Mesothelial cell of epicardium (in vitro differentiated cells): Measurements from ENCODE around the gene MLH1. TPM values are rescaled to one million over a fixed set of nuclear protein-coding genes. Genes with fewer than 3 reads are reported as not detected.

Experiments
- DNase-seq, 2 experiments: peaks; one replicate each; pipeline ENCODE4 v3.0.0; 2021; ENCODE audit warnings: low spot score in 2 of 2; ENCODE audit not compliant: unreplicated experiment in 2 of 2
- H3K27ac Mint-ChIP-seq: 2 replicates; pipeline ENCODE4 v1.8.0; 2021; ENCODE audit warnings: mixed read lengths
- H3K27me3 Mint-ChIP-seq: 2 replicates; pipeline ENCODE4 v1.8.0; 2021; ENCODE audit warnings: low read depth, mixed read lengths
- H3K36me3 Mint-ChIP-seq: 2 replicates; pipeline ENCODE4 v1.8.0; 2021; ENCODE audit warnings: mixed read lengths
- H3K4me1 Mint-ChIP-seq: 2 replicates; pipeline ENCODE4 v1.8.0; 2021; ENCODE audit warnings: mixed read lengths
- H3K4me3 Mint-ChIP-seq: 2 replicates; pipeline ENCODE4 v1.8.0; 2021; ENCODE audit warnings: mild to moderate bottlenecking, moderate library complexity, mixed read lengths
- H3K9me3 Mint-ChIP-seq: 2 replicates; pipeline ENCODE4 v1.8.0; 2021; ENCODE audit warnings: mixed read lengths
- total RNA-seq: library from RNA; stranded (reverse); gene quantifications from 3 replicates; pipeline ENCODE4 v1.2.1, GENCODE V29; 2021
- TF ChIP-seq, protein P1 (sequence below): fragments of 200-600 bp; sonication (generic); IDR thresholded peaks from one replicate; pipeline ENCODE4 v1.5.0; 2021; ENCODE audit warnings: antibody characterized with exemption; ENCODE audit not compliant: unreplicated experiment

MLH1 gene
- total RNA-seq, 1 donor from 2014 or later, result 36.3 TPM

- no peaks in the 10 kb centered on the region for H3K27me3 Mint-ChIP-seq
- peak overlapping the region; percentile 92 for H3K27ac Mint-ChIP-seq
- H3K4me3 Mint-ChIP-seq, result no peak overlapping the region
- H3K9me3 Mint-ChIP-seq, result no peaks in the 10 kb centered on the region
- TF ChIP-seq, protein P1, sequence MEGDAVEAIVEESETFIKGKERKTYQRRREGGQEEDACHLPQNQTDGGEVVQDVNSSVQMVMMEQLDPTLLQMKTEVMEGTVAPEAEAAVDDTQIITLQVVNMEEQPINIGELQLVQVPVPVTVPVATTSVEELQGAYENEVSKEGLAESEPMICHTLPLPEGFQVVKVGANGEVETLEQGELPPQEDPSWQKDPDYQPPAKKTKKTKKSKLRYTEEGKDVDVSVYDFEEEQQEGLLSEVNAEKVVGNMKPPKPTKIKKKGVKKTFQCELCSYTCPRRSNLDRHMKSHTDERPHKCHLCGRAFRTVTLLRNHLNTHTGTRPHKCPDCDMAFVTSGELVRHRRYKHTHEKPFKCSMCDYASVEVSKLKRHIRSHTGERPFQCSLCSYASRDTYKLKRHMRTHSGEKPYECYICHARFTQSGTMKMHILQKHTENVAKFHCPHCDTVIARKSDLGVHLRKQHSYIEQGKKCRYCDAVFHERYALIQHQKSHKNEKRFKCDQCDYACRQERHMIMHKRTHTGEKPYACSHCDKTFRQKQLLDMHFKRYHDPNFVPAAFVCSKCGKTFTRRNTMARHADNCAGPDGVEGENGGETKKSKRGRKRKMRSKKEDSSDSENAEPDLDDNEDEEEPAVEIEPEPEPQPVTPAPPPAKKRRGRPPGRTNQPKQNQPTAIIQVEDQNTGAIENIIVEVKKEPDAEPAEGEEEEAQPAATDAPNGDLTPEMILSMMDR, result no peak
- peaks cover 36% of the 10 kb centered on the region for H3K4me1 Mint-ChIP-seq
- H3K36me3 Mint-ChIP-seq, result peaks cover 4% of the 10 kb centered on the region
- DNase-seq, result peak in 1 of 2 experiments; percentile 53
Measured at GRCh38 chr3:36969540-36970432, 23.5 kb upstream of the MLH1 start.

DNA sequence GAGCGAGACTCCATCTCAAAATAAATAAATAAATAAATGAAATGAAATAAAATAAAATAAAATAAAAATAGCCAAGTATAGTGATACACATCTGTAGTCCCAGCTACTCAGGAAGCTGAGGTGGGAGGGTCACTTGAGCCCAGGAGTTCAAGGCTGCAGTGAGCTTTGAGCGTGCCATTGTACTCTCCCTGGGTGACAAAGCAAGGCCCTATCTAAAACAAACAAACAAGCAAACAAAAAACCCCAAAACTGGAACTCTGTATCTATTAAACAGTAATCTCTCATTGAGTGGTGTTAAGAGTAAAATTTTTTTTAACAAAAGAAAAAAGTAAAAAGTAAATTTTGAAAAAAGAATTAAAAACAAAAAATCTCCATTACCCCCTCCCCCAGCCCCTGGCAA is 21.2 kb upstream of the MLH1 start:
- Mint-ChIP-seq H3K9me3 (no peaks in the 10 kb centered on the region), H3K27me3 (no peaks in the 10 kb centered on the region), H3K36me3 (peaks cover 5% of the 10 kb centered on the region), H3K4me3 (no peak overlapping the region), H3K27ac (peak overlapping the region; percentile 43), H3K4me1 (peaks cover 20% of the 10 kb centered on the region)
- TF ChIP-seq, protein P1, result no peak
- DNase-seq, result no peak

DNA sequence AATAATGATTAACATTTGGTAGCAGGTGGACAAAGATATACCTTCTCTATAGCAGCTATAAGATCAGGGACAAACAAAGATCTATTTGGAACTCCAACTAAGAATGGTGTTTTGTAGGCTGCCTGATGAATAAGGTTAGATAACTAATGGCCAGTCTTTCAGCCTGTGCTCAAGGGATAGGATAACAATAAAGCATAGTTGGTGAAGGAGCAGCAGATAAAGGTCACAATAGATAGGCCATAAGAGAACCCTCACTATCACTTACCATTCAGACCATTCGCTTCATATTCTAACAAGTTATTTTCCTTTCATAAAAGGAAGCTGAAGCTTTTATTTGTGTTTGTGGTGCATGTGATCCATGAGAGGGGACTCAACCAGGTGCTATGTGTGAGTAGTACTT is 20.2 kb upstream of the MLH1 start:
- DNase-seq, result no peak
- Mint-ChIP-seq H3K9me3 (no peaks in the 10 kb centered on the region), H3K36me3 (peaks cover 5% of the 10 kb centered on the region), H3K4me1 (peaks cover 18% of the 10 kb centered on the region), H3K27me3 (no peaks in the 10 kb centered on the region), H3K4me3 (no peak overlapping the region), H3K27ac (no peak overlapping the region)
- TF ChIP-seq, protein P1, result no peak

- Mint-ChIP-seq H3K27ac (no peak overlapping the region), H3K36me3 (peaks cover 51% of the 10 kb centered on the region), H3K4me1 (no peaks in the 10 kb centered on the region), H3K4me3 (no peak overlapping the region), H3K9me3 (peaks cover 13% of the 10 kb centered on the region), H3K27me3 (no peaks in the 10 kb centered on the region)
- TF ChIP-seq, protein P1, result no peak
- DNase-seq, result no peak
Measured at GRCh38 chr3:36981006-36981405, 12.3 kb upstream of the MLH1 start.

DNA sequence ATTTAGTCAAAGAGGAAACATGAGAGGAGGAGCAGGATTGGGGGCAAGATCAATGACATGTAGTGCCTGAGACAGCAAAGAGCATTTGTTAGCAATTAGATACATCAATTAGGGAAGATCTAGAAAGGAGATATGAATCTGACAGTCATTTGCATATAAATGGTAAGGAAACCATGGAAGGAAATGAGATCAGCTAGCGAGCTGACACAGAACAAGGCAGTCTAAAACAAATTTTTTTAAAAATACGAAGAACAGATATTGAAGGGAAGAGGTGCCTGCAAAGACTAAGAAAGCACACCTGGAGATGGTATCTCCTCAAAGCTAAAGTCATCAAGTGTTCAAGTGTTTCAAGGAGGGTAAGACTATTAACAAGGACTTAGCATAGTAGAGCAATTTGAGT is 5.0 kb upstream of the MLH1 start:
- Mint-ChIP-seq H3K4me1 (peaks cover 40% of the 10 kb centered on the region), H3K36me3 (peaks cover 36% of the 10 kb centered on the region), H3K4me3 (peak overlapping the region; percentile 1), H3K9me3 (no peaks in the 10 kb centered on the region), H3K27ac (peak overlapping the region; percentile 3), H3K27me3 (no peaks in the 10 kb centered on the region)
- DNase-seq, result no peak
- TF ChIP-seq, protein P1, result no peak
